HepG2 (cell line): ENCODE measurements around the gene BCAS3. TPM values are rescaled to one million over a fixed set of nuclear protein-coding genes. Genes with fewer than 3 reads are reported as not detected.
A peak's percentile ranks its signal among the peaks of the same experiment; 100 is the strongest.

Source experiments
- BATF2 ChIP-seq: sonication (generic); formaldehyde crosslinking; IDR thresholded peaks from 2 replicates; pipeline ENCODE4 v1.8.0; 2022; ENCODE audit warnings: mild to moderate bottlenecking, missing genetic modification reagents, moderate library complexity
- ETV5 ChIP-seq: IDR thresholded peaks from 2 replicates; pipeline ENCODE4 v1.6.1; 2018; ENCODE audit warnings: missing biosample characterization, missing genetic modification reagents, inconsistent platforms, borderline replicate concordance
- HIVEP1 ChIP-seq: sonication (generic); formaldehyde crosslinking; IDR thresholded peaks from 2 replicates; pipeline ENCODE4 v1.4.0; 2020; ENCODE audit warnings: mild to moderate bottlenecking, missing genetic modification reagents
- HOXD1 ChIP-seq: sonication (generic); formaldehyde crosslinking; IDR thresholded peaks from 2 replicates; pipeline ENCODE4 v1.5.0; 2020; ENCODE audit warnings: missing genetic modification reagents
- PHF21A ChIP-seq: sonication (generic); formaldehyde crosslinking; IDR thresholded peaks from 2 replicates; pipeline ENCODE4 v1.5.0; 2020; ENCODE audit warnings: mild to moderate bottlenecking, missing genetic modification reagents
- TAF1 ChIP-seq: sonication (generic); formaldehyde crosslinking; IDR thresholded peaks from 2 replicates; pipeline ENCODE4 v1.4.0; 2020; ENCODE audit warnings: missing genetic modification reagents
- TBL1XR1 ChIP-seq: fragments of 150-350 bp; IDR thresholded peaks from 2 replicates; pipeline ENCODE4 v1.6.1; 2014; ENCODE audit warnings: borderline replicate concordance, low read length; ENCODE audit not compliant: partially characterized antibody
- U2AF2 ChIP-seq: fragments of 200-400 bp; formaldehyde crosslinking; IDR thresholded peaks from 2 replicates; pipeline ENCODE4 v1.6.1; 2017; ENCODE audit warnings: low read depth, mild to moderate bottlenecking, low read length
- ZBTB49 ChIP-seq: sonication (generic); formaldehyde crosslinking; IDR thresholded peaks from 2 replicates; pipeline ENCODE4 v1.4.0; 2020; ENCODE audit warnings: missing genetic modification reagents, borderline replicate concordance
- ZFP1 ChIP-seq: IDR thresholded peaks from 2 replicates; pipeline ENCODE4 v1.6.1; 2016
- ZNF44 ChIP-seq: sonication (generic); formaldehyde crosslinking; IDR thresholded peaks from 2 replicates; pipeline ENCODE4 v1.5.1; 2020; ENCODE audit warnings: mild to moderate bottlenecking, missing genetic modification reagents
- ZNF501 ChIP-seq: sonication (generic); formaldehyde crosslinking; IDR thresholded peaks from 2 replicates; pipeline ENCODE4 v1.5.1; 2020; ENCODE audit warnings: mild to moderate bottlenecking, moderate library complexity, missing genetic modification reagents
- ZNF772 ChIP-seq: sonication (generic); formaldehyde crosslinking; IDR thresholded peaks from 2 replicates; pipeline ENCODE4 v1.5.0; 2020; ENCODE audit warnings: mild to moderate bottlenecking, missing genetic modification reagents
- ZNF784 ChIP-seq: sonication (generic); formaldehyde crosslinking; IDR thresholded peaks from 2 replicates; pipeline ENCODE4 v1.5.1; 2020; ENCODE audit warnings: missing genetic modification reagents, mild to moderate bottlenecking, borderline replicate concordance
- polyA plus RNA-seq, 8 experiments: library from polyadenylated mRNA; depleted of rRNA in 3 of 8; stranded (reverse) in 7 of 8; unstranded in 1 of 8; fragments of >200 nt; fragmentation: Illumina TruSeq in 4 of 8; extraction: Trizol in 4 of 8; gene quantifications; 2 replicates each; pipeline versions ENCODE4 v1.2.1 to v1.2.3, GENCODE V29; 2011 to 2016; ENCODE audit warnings: low read depth in 4 of 8, missing spikeins in 1 of 8, mixed read lengths in 1 of 8; ENCODE audit not compliant: insufficient read depth in 1 of 8
- total RNA-seq, 5 experiments: library from RNA; depleted of rRNA; stranded (reverse); fragments of >200 nt; fragmentation: Illumina TruSeq; extraction: Trizol; gene quantifications; 2 replicates each; pipeline ENCODE4 v1.2.3, GENCODE V29; 2016; ENCODE audit warnings: low read depth in 1 of 5
- TF ChIP-seq, protein P1 (sequence below): sonication (generic); formaldehyde crosslinking; IDR thresholded peaks from 2 replicates; pipeline ENCODE4 v1.4.0; 2020; ENCODE audit warnings: missing genetic modification reagents
- TF ChIP-seq, protein P2 (sequence below): sonication (generic); formaldehyde crosslinking; IDR thresholded peaks from 2 replicates; pipeline ENCODE4 v1.4.0; 2020; ENCODE audit warnings: missing genetic modification reagents
- TF ChIP-seq, protein P3 (sequence below): sonication (generic); formaldehyde crosslinking; IDR thresholded peaks from 2 replicates; pipeline ENCODE4 v1.4.0; 2020; ENCODE audit warnings: missing genetic modification reagents, borderline replicate concordance

BCAS3 gene
- total and polyA plus RNA-seq, 2 of the 13 experiments (the other 11 are each of a cell fraction or from before 2014, with no cell fraction given): 10.7 to 11.2 TPM

DNA sequence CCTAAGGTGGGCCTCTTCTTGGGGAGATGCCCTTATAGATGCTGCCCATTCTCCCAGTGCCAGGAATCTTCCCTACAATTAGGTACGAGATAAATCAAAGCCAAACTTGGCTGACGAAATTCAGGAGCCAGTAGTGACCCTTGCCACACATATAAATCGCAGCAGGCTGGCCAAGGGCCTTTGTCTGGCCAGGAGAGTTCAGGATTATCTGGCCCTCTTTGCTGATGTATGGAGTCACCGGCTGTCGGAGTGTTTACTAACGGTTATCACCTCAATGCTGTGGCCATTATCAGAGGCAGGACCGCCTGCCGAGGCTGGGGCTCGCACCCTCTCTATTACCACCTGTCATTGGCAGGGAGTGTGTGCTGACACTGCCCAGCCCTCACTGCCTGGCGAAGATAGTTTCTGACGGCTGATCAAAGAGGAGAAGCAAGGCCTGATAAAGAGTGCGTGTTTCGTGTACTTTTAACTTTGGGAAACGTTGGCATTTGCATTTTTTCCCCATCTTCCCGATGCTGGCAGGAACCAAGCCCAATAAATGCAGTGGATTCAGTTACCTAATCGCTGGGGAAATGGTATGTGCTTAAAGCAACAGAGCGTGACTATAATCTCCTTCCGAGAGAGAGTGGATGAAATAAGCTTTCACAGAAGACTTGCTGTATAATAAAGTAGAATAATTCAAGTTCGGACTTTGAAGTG is 689.2 kb downstream of the BCAS3 start (continued):
- TF ChIP-seq ZBTB49 (CRISPR knock-in tag) (peak; percentile 91; the same call in 1 of the 2 replicates), TBL1XR1 (no peak), ZNF784 (CRISPR knock-in tag) (0 out of 2 replicates have a peak, but pooled peaks have one; percentile 46), ETV5 (CRISPR knock-in tag) (peak; percentile 52; the same call in 1 of the 2 replicates), ZNF501 (CRISPR knock-in tag) (peak; percentile 40; the same call in 1 of the 2 replicates), ZNF44 (no peak; the same call in 1 of the 2 replicates), BATF2 (no peak), ZFP1 (CRISPR knock-in tag) (no peak), PHF21A (CRISPR knock-in tag) (peak; percentile 98), HOXD1 (CRISPR knock-in tag) (peak; percentile 96), HIVEP1 (CRISPR knock-in tag) (peak; percentile 71), ZNF772 (CRISPR knock-in tag) (peak; percentile 89; the same call in 1 of the 2 replicates), U2AF2 (no peak), TAF1 (CRISPR knock-in tag) (peak; percentile 54; the same call in 1 of the 2 replicates)
- TF ChIP-seq, protein P1, sequence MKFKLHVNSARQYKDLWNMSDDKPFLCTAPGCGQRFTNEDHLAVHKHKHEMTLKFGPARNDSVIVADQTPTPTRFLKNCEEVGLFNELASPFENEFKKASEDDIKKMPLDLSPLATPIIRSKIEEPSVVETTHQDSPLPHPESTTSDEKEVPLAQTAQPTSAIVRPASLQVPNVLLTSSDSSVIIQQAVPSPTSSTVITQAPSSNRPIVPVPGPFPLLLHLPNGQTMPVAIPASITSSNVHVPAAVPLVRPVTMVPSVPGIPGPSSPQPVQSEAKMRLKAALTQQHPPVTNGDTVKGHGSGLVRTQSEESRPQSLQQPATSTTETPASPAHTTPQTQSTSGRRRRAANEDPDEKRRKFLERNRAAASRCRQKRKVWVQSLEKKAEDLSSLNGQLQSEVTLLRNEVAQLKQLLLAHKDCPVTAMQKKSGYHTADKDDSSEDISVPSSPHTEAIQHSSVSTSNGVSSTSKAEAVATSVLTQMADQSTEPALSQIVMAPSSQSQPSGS (CRISPR knock-in tag): peak; percentile 83
- TF ChIP-seq, protein P2, sequence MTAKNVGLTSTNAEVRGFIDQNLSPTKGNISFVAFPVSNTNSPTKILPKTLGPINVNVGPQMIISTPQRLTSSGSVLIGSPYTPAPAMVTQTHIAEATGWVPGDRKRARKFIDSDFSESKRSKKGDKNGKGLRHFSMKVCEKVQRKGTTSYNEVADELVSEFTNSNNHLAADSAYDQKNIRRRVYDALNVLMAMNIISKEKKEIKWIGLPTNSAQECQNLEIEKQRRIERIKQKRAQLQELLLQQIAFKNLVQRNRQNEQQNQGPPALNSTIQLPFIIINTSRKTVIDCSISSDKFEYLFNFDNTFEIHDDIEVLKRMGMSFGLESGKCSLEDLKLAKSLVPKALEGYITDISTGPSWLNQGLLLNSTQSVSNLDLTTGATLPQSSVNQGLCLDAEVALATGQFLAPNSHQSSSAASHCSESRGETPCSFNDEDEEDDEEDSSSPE (CRISPR knock-in tag): peak; percentile 51; the same call in 1 of the 2 replicates
- TF ChIP-seq, protein P3, sequence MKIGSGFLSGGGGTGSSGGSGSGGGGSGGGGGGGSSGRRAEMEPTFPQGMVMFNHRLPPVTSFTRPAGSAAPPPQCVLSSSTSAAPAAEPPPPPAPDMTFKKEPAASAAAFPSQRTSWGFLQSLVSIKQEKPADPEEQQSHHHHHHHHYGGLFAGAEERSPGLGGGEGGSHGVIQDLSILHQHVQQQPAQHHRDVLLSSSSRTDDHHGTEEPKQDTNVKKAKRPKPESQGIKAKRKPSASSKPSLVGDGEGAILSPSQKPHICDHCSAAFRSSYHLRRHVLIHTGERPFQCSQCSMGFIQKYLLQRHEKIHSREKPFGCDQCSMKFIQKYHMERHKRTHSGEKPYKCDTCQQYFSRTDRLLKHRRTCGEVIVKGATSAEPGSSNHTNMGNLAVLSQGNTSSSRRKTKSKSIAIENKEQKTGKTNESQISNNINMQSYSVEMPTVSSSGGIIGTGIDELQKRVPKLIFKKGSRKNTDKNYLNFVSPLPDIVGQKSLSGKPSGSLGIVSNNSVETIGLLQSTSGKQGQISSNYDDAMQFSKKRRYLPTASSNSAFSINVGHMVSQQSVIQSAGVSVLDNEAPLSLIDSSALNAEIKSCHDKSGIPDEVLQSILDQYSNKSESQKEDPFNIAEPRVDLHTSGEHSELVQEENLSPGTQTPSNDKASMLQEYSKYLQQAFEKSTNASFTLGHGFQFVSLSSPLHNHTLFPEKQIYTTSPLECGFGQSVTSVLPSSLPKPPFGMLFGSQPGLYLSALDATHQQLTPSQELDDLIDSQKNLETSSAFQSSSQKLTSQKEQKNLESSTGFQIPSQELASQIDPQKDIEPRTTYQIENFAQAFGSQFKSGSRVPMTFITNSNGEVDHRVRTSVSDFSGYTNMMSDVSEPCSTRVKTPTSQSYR (CRISPR knock-in tag): peak; percentile 54; the same call in 1 of the 2 replicates
